K562 (cell line): ENCODE measurements around the gene ARHGAP32. TPM values are rescaled to one million over a fixed set of nuclear protein-coding genes. Genes with fewer than 3 reads are reported as not detected.

ENCODE experiments used
- ATAC-seq: fragments of 200-7000 bp; cut with Tn5 transposase; 3 replicates; pipeline ENCODE4 v1.9.1; 2020; ENCODE audit warnings: moderate library complexity
- BruUV-seq: library from RNA; stranded (reverse); fragments of 400-500 nt; replicated peaks from 2 replicates; lab custom pipeline; 2021; lab: Mats Ljungman, UMichigan
- CTCF ChIA-PET: fragments of 300-600 bp; formaldehyde crosslinking; extraction: SDS; loops from one replicate; lab custom pipeline; 2021; ENCODE audit warnings: low intra/inter-chr PET ratio; lab: Yijun Ruan, JAX
- POLR2A ChIA-PET: fragments of 300-600, 350-650 bp; sonication (Branson Sonifier 250); formaldehyde crosslinking; extraction: SDS; loops from one replicate; lab custom pipeline; 2021; ENCODE audit warnings: antibody characterized with exemption, inconsistent platforms; lab: Yijun Ruan, JAX
- DNase-seq, 4 experiments: peaks; one replicate each; pipeline versions ENCODE4 v3.0.0 to v3.0.0-alpha.2; 2011 to 2018; ENCODE audit warnings: low spot score in 3 of 4, mixed read lengths in 3 of 4; ENCODE audit errors: extremely low read depth in 1 of 4
- FAIRE-seq: peaks from 2 replicates; lab custom pipeline; 2011; peaks lifted over from hg19 to GRCh38; lab: Jason Lieb, UNC
- H2AFZ ChIP-seq: 2 replicates; pipeline ENCODE4 v1.6.0; 2011; ENCODE audit warnings: low read depth, low read length, control low read depth, inconsistent platforms
- H3K27ac ChIP-seq: fragments of 200-600 bp; 3 replicates; pipeline ENCODE4 v1.8.0; 2011; ENCODE audit warnings: low read depth, mild to moderate bottlenecking, control low read depth, inconsistent platforms, low read length, moderate library complexity, mixed read lengths; ENCODE audit errors: extremely low read depth
- H3K27me3 ChIP-seq, 2 experiments: fragments of 300-600 bp in 1 of 2; 2 replicates in 1 of 2; 3 replicates in 1 of 2; pipeline versions ENCODE4 v1.6.0 to v1.8.0; 2011; ENCODE audit warnings: inconsistent platforms in 2 of 2, low read length in 2 of 2, mild to moderate bottlenecking in 1 of 2, mixed read lengths in 1 of 2, moderate library complexity in 1 of 2; ENCODE audit not compliant: control insufficient read depth in 2 of 2, insufficient read depth in 2 of 2
- H3K36me3 ChIP-seq: fragments of 300-600 bp; 3 replicates; pipeline ENCODE4 v1.8.0; 2011; ENCODE audit warnings: mild to moderate bottlenecking, low read length, inconsistent platforms; ENCODE audit not compliant: control insufficient read depth, insufficient read depth
- H3K4me1 ChIP-seq, 2 experiments: fragments of 200-600 bp in 1 of 2; replicated peaks in 1 of 2; 2 replicates in 1 of 2; 3 replicates in 1 of 2; pipeline versions ENCODE4 v1.5.1 to v1.8.0; 2011; ENCODE audit warnings: inconsistent platforms in 2 of 2, low read length in 2 of 2, mild to moderate bottlenecking in 1 of 2, mixed read lengths in 1 of 2, moderate library complexity in 1 of 2; ENCODE audit not compliant: control insufficient read depth in 2 of 2, insufficient read depth in 2 of 2
- H3K4me2 ChIP-seq: 2 replicates; pipeline ENCODE4 v1.6.1; 2011; ENCODE audit warnings: low read length, control low read depth, inconsistent platforms, mixed read lengths; ENCODE audit not compliant: insufficient read depth
- H3K4me3 ChIP-seq: fragments of 200-600 bp; sonication (generic), shearing (Covaris generic); 2 replicates; pipeline ENCODE4 v1.5.1; 2016; ENCODE audit warnings: control low read depth, inconsistent platforms
- H3K79me2 ChIP-seq: fragments of 200-600 bp; 3 replicates; pipeline ENCODE4 v1.8.0; 2011; ENCODE audit warnings: low read length, inconsistent platforms; ENCODE audit not compliant: control insufficient read depth, insufficient read depth
- H3K9ac ChIP-seq, 2 experiments: 2 replicates each; pipeline versions ENCODE4 v1.6.0 to v1.6.1; 2011; ENCODE audit warnings: low read depth in 2 of 2, low read length in 2 of 2, control low read depth in 1 of 2, inconsistent platforms in 1 of 2, mild to moderate bottlenecking in 1 of 2, mixed read lengths in 1 of 2; ENCODE audit not compliant: insufficient read depth in 1 of 2
- H3K9me1 ChIP-seq: one replicate; pipeline ENCODE4 v1.6.0; 2011; ENCODE audit warnings: inconsistent platforms, mild to moderate bottlenecking, low read length, moderate library complexity; ENCODE audit not compliant: control insufficient read depth, insufficient read depth
- H3K9me3 ChIP-seq: replicated peaks from 2 replicates; pipeline ENCODE4 v1.5.1; 2011; ENCODE audit warnings: low read depth, low read length, inconsistent platforms; ENCODE audit not compliant: control insufficient read depth, insufficient read depth
- H4K20me1 ChIP-seq: replicated peaks from 2 replicates; pipeline ENCODE4 v1.6.1; 2011; ENCODE audit warnings: low read length, inconsistent platforms, mixed read lengths; ENCODE audit not compliant: control insufficient read depth, insufficient read depth
- ARHGAP35 ChIP-seq: fragments of 450-650 bp; IDR thresholded peaks from 2 replicates; pipeline ENCODE4 v1.6.1; 2018; ENCODE audit not compliant: partially characterized antibody
- CTCF ChIP-seq, 3 experiments: IDR thresholded peaks in 2 of 3; conservative IDR thresholded peaks in 1 of 3; 2 replicates each; pipeline ENCODE4 v1.5.1; 2011 to 2012; ENCODE audit warnings: low read length in 3 of 3, mild to moderate bottlenecking in 3 of 3, control low read depth in 2 of 3, improper control_type of control experiment in 1 of 3, inconsistent platforms in 1 of 3, low read depth in 1 of 3, mixed read lengths in 1 of 3, moderate library complexity in 1 of 3; ENCODE audit not compliant: insufficient read depth in 2 of 3
- DIDO1 ChIP-seq: fragments of 450-650 bp; IDR thresholded peaks from 2 replicates; pipeline ENCODE4 v1.6.1; 2016; ENCODE audit warnings: low read depth, missing biosample characterization, missing genetic modification characterization
- ILF3 ChIP-seq: fragments of 450-650 bp; IDR thresholded peaks from 2 replicates; pipeline ENCODE4 v1.6.1; 2018; ENCODE audit warnings: antibody characterized with exemption, mild to moderate bottlenecking, moderate library complexity, borderline replicate concordance
- PBX2 ChIP-seq, 2 experiments: IDR thresholded peaks in 1 of 2; conservative IDR thresholded peaks in 1 of 2; 2 replicates each; pipeline ENCODE4 v1.6.1; 2016; ENCODE audit warnings: low read depth in 2 of 2, mild to moderate bottlenecking in 1 of 2, missing compliant biosample characterization in 1 of 2, missing genetic modification characterization in 1 of 2, moderate library complexity in 1 of 2
- ZBED1 ChIP-seq: IDR thresholded peaks from 2 replicates; pipeline ENCODE4 v1.6.1; 2014
- ZNF253 ChIP-seq: fragments of 250-450 bp; sonication (Bioruptor Pico); conservative IDR thresholded peaks from 2 replicates; pipeline ENCODE4 v1.6.1; 2021; ENCODE audit warnings: mild to moderate bottlenecking
- ZNF561 ChIP-seq: fragments of 450-650 bp; formaldehyde crosslinking; conservative IDR thresholded peaks from 2 replicates; pipeline ENCODE4 v1.4.0; 2020; ENCODE audit warnings: mild to moderate bottlenecking, moderate library complexity
- ZNF77 ChIP-seq: fragments of 250-450 bp; sonication (Bioruptor Pico); IDR thresholded peaks from 2 replicates; pipeline ENCODE4 v1.5.0; 2020
- WGBS: fragments of 100-300 bp; shearing (Covaris generic); methylation state at CpG from one replicate; pipeline ENCODE4 v1.1.6; 2016; ENCODE audit warnings: low coverage, mixed read lengths; ENCODE audit not compliant: insufficient coverage; ENCODE audit errors: missing lambda C conversion rate; 5-methylcytosine and 5-hydroxymethylcytosine counted together
- in situ Hi-C: fragments of 300-500 bp; cut with MboI; formaldehyde crosslinking; loops from 4 replicates; pipeline ENCODE4 v1.15.0; 2018; ENCODE audit warnings: inconsistent platforms, mixed read lengths
- intact Hi-C: fragments of 100-400 bp; cut with micrococcal nuclease; formaldehyde crosslinking; loops from 2 replicates; pipeline ENCODE4 v1.14.2; 2022
- polyA plus RNA-seq, 8 experiments: library from polyadenylated mRNA; depleted of rRNA in 4 of 8; stranded (reverse) in 5 of 8; unstranded in 3 of 8; fragments of >200 nt; fragmentation: Nextera tagmentation in 2 of 8; fragmentation: Illumina TruSeq in 1 of 8; extraction: Ambion mirVana in 2 of 8; extraction: Trizol in 1 of 8; gene quantifications; 2 replicates each; pipeline versions ENCODE4 v1.2.1 to v1.2.3, GENCODE V29; 2011 to 2014; ENCODE audit warnings: inconsistent platforms in 1 of 8, missing spikeins in 1 of 8
- total RNA-seq, 7 experiments: library from RNA; depleted of rRNA in 6 of 7; stranded (reverse); fragments of >200 nt in 6 of 7; fragmentation: Illumina TruSeq in 2 of 7; extraction: Trizol in 2 of 7; gene quantifications; 2 replicates each; pipeline versions ENCODE4 v1.2.1 to v1.2.3, GENCODE V29; 2011 to 2021; ENCODE audit warnings: low replicate concordance in 1 of 7

ARHGAP32 gene
- total and polyA plus RNA-seq, 9 of the 15 experiments (the other 6 are each of a cell fraction or from before 2014, with no cell fraction given) = 0.18 TPM; not detected in 8

GRCh38 chr11:129146191-129146590 is 45.9 kb downstream of the ARHGAP32 start:
- Histone ChIP-seq H3K27me3 (no peaks in the 10 kb centered on the region), H2AFZ (no peak overlapping the region), H3K27ac (no peak overlapping the region), H3K4me1 (no peaks in the 10 kb centered on the region), H4K20me1 (no peaks in the 10 kb centered on the region), H3K9ac (no peak overlapping the region), H3K79me2 (no peaks in the 10 kb centered on the region), H3K4me2 (no peak overlapping the region), H3K9me1 (no peaks in the 10 kb centered on the region), H3K9me3 (no peaks in the 10 kb centered on the region), H3K36me3 (no peaks in the 10 kb centered on the region), H3K4me3 (no peak overlapping the region)
- DNase-seq (no peak), ATAC-seq (no peak), FAIRE-seq (no peak)
- 0% methylated on average over 2 of the region's 2 CpGs for WGBS
- ChIA-PET POLR2A (no interaction called here), CTCF (no interaction called here)
- TF ChIP-seq ZNF561 (CRISPR knock-in tag) (no peak), ZBED1 (no peak), ZNF253 (no peak)
- in situ Hi-C loops (no loop called here), intact Hi-C loops (no loop called here)
- no TSS peak for BruUV-seq

GRCh38 chr11:129145276-129145675 is 46.8 kb downstream of the ARHGAP32 start:
- POLR2A ChIA-PET = no interaction called here
- TF ChIP-seq CTCF (IDR thresholded peaks at IDR 0.05 in 2 of 3, conservative IDR thresholded peaks at IDR 0.05 in 1 of 3; ENCODE audit: insufficient read depth in 2 of 3, low read depth in 1 of 3, low read length in 3 of 3) = no peak
- no peak for TF ChIP-seq DIDO1 (tag)
- TF ChIP-seq ILF3 = no peak
- no peak for TF ChIP-seq ARHGAP35
- TF ChIP-seq ZNF77 (CRISPR knock-in tag) = no peak
- TF ChIP-seq PBX2 (CRISPR knock-in tag; IDR thresholded peaks at IDR 0.05; ENCODE audit: low read depth) = no peak
- no peak for TF ChIP-seq PBX2 (tag; conservative IDR thresholded peaks at IDR 0.05; ENCODE audit: low read depth)

More at GRCh38 chr11:129145276-129145675, 46.8 kb downstream of the ARHGAP32 start:
- in situ Hi-C loops (no loop called here), intact Hi-C loops (no loop called here)
- ATAC-seq (no peak), FAIRE-seq (no peak), DNase-seq (no peak)
- no peaks in the 10 kb centered on the region for H3K9me1 ChIP-seq
- no TSS peak for BruUV-seq
- H3K27me3 ChIP-seq = no peaks in the 10 kb centered on the region
- H3K4me3 ChIP-seq = no peak overlapping the region
- H3K9ac ChIP-seq = no peak overlapping the region
- CTCF ChIA-PET = no interaction called here
- no peaks in the 10 kb centered on the region for H3K9me3 ChIP-seq
- no peak overlapping the region for H3K4me2 ChIP-seq
- no peaks in the 10 kb centered on the region for H3K79me2 ChIP-seq
- H3K36me3 ChIP-seq = no peaks in the 10 kb centered on the region
- H3K27ac ChIP-seq = no peak overlapping the region
- no peaks in the 10 kb centered on the region for H4K20me1 ChIP-seq
- no peaks in the 10 kb centered on the region for H3K4me1 ChIP-seq
- no peak overlapping the region for H2AFZ ChIP-seq
